ENCODE results near the gene SELENON. TPM values are rescaled to one million over a fixed set of nuclear protein-coding genes. Genes with fewer than 3 reads are reported as not detected.
A peak's percentile ranks its signal among the peaks of the same experiment; 100 is the strongest.

Gene SELENON
- total and polyA plus RNA-seq, 9 of the 15 experiments (the other 6 are each of a cell fraction or from before 2014, with no cell fraction given) = 0.43 to 26.7 (median 7.0) TPM

DNA sequence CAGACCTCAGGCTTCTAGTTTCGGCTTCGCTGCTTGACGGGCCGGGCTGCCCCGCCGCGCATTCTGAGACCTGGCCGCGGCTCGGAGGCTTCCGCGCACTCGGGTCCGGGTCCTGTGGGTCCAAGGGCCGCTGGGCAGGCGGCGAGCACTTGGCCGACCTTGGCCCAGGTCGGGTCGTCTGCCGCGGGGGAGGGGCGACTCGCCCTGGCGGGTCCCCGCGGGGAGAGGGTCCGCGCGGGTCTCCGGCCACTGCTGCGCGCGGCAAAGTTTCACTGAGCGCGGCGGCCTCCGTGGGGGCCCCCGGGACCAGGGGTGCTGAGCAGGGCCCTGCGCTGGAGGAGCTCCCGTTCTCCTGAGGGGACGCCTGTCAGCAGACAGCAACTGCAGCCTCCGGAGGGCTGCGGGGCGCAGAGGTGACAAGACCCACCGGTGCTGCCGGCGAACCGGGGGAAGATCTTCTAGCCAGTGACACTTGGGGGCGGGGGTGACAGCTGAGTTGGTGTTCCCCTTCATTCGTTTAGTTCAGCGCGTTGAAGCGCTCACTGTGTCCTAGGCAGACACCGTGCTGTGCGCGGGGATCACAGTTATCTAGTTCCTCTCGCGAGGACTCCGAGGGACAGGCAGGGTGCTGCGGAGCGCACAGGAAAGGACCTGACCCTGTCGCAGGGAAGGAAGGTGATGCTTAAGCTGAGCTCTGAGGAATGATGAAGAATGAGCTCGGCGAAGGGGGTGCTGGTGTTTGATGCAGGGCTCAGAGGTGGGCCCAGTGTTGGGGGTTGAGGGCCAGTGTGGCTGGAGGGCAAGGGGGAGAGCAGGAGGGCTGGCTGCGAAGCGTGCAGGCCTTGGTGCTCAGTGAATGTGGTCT, 20.5 kb downstream of the SELENON start (continued):
- TF ChIP-seq, protein P1, sequence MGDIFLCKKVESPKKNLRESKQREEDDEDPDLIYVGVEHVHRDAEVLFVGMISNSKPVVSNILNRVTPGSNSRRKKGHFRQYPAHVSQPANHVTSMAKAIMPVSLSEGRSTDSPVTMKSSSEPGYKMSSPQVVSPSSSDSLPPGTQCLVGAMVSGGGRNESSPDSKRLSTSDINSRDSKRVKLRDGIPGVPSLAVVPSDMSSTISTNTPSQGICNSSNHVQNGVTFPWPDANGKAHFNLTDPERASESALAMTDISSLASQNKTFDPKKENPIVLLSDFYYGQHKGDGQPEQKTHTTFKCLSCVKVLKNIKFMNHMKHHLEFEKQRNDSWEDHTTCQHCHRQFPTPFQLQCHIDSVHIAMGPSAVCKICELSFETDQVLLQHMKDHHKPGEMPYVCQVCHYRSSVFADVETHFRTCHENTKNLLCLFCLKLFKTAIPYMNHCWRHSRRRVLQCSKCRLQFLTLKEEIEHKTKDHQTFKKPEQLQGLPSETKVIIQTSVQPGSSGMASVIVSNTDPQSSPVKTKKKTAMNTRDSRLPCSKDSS (IDR thresholded peaks at IDR 0.05; ENCODE audit: low read depth, partially characterized antibody) = no peak
- TF ChIP-seq KAT7 (CRISPR knock-in tag; IDR thresholded peaks at IDR 0.05; ENCODE audit: borderline replicate concordance) (no peak), ZBTB7A (IDR thresholded peaks at IDR 0.05; ENCODE audit: borderline replicate concordance, control insufficient read depth, low read depth, low read length) (peak; percentile 58; the same call in 1 of the 2 replicates), ZBED1 (IDR thresholded peaks at IDR 0.05) (no peak), BCOR (IDR thresholded peaks at IDR 0.05) (no peak), ARHGAP35 (IDR thresholded peaks at IDR 0.05; ENCODE audit: partially characterized antibody) (peak; percentile 63), HDAC6 (IDR thresholded peaks at IDR 0.05; ENCODE audit: low read depth, low read length) (0 out of 2 replicates have a peak, but pooled peaks have one; percentile 67), GABPB2 (CRISPR knock-in tag; conservative IDR thresholded peaks at IDR 0.05) (0 out of 2 replicates have a peak, but pooled peaks have one; percentile 18), SUPT5H (IDR thresholded peaks at IDR 0.05) (peak; percentile 71; the same call in 1 of the 2 replicates)
- TF ChIP-seq, protein P2, sequence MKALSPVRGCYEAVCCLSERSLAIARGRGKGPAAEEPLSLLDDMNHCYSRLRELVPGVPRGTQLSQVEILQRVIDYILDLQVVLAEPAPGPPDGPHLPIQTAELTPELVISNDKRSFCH (CRISPR knock-in tag; IDR thresholded peaks at IDR 0.05) = no peak
- TF ChIP-seq, protein P2 (tag; IDR thresholded peaks at IDR 0.05) = no peak
- TF ChIP-seq, protein P3, sequence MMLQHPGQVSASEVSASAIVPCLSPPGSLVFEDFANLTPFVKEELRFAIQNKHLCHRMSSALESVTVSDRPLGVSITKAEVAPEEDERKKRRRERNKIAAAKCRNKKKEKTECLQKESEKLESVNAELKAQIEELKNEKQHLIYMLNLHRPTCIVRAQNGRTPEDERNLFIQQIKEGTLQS (IDR thresholded peaks at IDR 0.05) = no peak
- TF ChIP-seq, protein P3 (CRISPR knock-in tag; conservative IDR thresholded peaks at IDR 0.05) = no peak; the same call in 1 of the 2 replicates
- TF ChIP-seq, protein P4, sequence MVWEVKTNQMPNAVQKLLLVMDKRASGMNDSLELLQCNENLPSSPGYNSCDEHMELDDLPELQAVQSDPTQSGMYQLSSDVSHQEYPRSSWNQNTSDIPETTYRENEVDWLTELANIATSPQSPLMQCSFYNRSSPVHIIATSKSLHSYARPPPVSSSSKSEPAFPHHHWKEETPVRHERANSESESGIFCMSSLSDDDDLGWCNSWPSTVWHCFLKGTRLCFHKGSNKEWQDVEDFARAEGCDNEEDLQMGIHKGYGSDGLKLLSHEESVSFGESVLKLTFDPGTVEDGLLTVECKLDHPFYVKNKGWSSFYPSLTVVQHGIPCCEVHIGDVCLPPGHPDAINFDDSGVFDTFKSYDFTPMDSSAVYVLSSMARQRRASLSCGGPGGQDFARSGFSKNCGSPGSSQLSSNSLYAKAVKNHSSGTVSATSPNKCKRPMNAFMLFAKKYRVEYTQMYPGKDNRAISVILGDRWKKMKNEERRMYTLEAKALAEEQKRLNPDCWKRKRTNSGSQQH (CRISPR knock-in tag; IDR thresholded peaks at IDR 0.05) = peak; percentile 71
- TF ChIP-seq, protein P5, sequence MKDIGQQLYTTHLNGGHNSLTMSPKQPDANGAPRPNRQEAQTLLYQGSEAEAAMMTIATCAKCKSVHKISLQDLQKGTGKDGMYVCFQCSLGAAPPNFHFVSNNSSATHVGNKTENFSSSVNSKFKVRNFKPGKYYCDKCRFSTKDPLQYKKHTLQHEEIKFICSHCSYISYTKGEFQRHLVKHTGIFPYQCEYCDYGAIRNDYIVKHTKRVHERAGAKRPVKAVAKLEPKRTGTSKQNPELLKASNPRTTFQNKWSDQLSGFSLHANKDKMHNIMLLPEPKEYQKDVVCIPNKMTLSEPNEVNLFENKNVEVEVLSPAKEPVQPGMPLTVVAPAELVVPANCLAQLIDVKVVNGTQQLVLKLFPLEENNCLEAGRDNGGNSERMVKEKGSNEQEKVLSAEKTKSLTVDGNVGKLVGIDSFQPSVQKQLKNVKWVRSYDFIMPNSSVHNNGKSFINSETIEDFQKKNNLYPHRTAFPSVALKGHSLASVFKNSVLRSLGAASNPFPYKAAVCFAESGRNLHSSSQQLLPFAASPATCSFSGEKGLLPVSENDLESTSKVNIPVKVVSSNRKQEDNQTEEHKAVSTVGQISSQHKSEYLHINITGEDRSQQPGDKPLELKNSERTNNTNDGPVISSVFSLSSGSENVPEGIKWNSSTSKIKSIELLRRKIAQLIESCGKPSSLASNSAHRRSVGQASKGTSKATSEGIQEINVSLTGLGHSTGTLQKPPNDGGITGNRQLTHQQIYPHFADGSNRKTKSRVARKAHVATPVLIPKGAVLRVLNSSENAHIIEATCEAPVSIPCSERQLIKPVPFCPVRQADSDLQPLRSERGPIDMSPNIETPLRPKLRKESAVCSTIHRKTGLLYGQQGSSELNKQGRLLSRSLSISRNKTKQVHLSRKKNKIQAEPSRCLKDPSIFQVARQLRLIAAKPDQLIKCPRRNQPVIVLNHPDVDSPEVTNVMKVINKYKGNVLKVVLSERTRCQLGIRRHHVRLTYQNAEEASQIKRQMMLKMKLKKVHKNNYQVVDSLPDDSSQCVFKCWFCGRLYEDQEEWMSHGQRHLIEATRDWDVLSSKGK (CRISPR knock-in tag; IDR thresholded peaks at IDR 0.05) = no peak
- TF ChIP-seq, protein P6, sequence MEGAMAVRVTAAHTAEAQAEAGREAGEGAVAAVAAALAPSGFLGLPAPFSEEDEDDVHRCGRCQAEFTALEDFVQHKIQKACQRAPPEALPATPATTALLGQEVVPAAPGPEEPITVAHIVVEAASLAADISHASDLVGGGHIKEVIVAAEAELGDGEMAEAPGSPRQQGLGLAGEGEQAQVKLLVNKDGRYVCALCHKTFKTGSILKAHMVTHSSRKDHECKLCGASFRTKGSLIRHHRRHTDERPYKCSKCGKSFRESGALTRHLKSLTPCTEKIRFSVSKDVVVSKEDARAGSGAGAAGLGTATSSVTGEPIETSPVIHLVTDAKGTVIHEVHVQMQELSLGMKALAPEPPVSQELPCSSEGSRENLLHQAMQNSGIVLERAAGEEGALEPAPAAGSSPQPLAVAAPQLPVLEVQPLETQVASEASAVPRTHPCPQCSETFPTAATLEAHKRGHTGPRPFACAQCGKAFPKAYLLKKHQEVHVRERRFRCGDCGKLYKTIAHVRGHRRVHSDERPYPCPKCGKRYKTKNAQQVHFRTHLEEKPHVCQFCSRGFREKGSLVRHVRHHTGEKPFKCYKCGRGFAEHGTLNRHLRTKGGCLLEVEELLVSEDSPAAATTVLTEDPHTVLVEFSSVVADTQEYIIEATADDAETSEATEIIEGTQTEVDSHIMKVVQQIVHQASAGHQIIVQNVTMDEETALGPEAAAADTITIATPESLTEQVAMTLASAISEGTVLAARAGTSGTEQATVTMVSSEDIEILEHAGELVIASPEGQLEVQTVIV (CRISPR knock-in tag; IDR thresholded peaks at IDR 0.05; ENCODE audit: borderline replicate concordance) = no peak

Measured in K562 (cell line).